Left cardiac atrium (tissue), 4 donors: ENCODE measurements around the gene TIMM8B. TPM values are rescaled to one million over a fixed set of nuclear protein-coding genes. Genes with fewer than 3 reads are reported as not detected.
A peak's percentile ranks its signal among the peaks of the same experiment; 100 is the strongest.

Experiments
- ATAC-seq, 2 donors: fragments of 200-7000 bp; cut with Tn5 transposase; one replicate each; pipeline ENCODE4 v1.9.1; 2020; ENCODE audit warnings: mild to moderate bottlenecking in 2 of 2, moderate library complexity in 2 of 2
- DNase-seq: peaks from one replicate; pipeline ENCODE4 v3.0.0-alpha.2; 2020
- intact Hi-C, 2 donors: fragments of 100-400 bp; cut with DNase I; formaldehyde crosslinking; loops; one replicate each; pipeline versions ENCODE4 v1.14.1 to v1.15.1; 2022 to 2023
- long read RNA-seq: library from polyadenylated mRNA; unstranded; transcript quantifications from one replicate; pipeline ENCODE4 v2.0.0, GENCODE V29; 2021
- total RNA-seq, 2 donors: library from RNA; stranded (reverse); fragmentation: NEBNext Ultra II Directional; extraction: Animal tissue kit (Norgen Biotek cat#: 25700); gene quantifications; one replicate each; pipeline ENCODE4 v1.2.1, GENCODE V29; 2021
- donor health status: DM: no; HTN: yes; CAD: no.
- donor health status: DM: no; HTN: yes; CAD: no; lungs with severe emphysema.
- donor health status: DM: yes; HTN: yes; CAD: no.
- donor health status: Dilated cardiomyopathy.

The TIMM8B gene
- 100 to 1,000 TPM; 103 to 105 TPM for total RNA-seq
- long read RNA-seq, partial matches to known transcripts = 0 of 4 reads
- long read RNA-seq, other reads (novel, unspliced or antisense) = 0 of 4 reads

- ATAC-seq (peak; percentile 98), DNase-seq (peak; percentile 95)
- intact Hi-C loops = no loop called here
Measured at GRCh38 chr11:112086422-112087191, at the start of gene TIMM8B, which contains the start of gene SDHD. Gene TIMM8B (minus strand): TSS chr11:112086756. CDS start chr11:112086723, 33 bp downstream. Gene SDHD (plus strand): TSS chr11:112086873. CDS start chr11:112086908, 35 bp downstream.

GRCh38 chr11:112134473-112134872 is 47.9 kb upstream of the TIMM8B start:
- no peak for DNase-seq
- intact Hi-C loops = no loop called here
- no peak for ATAC-seq

- ATAC-seq (no peak), DNase-seq (no peak)
- intact Hi-C loops = no loop called here
Measured at GRCh38 chr11:112132737-112133136, 46.2 kb upstream of the TIMM8B start.

- ATAC-seq (peak; percentile 38 to 65), DNase-seq (no peak)
- intact Hi-C loops = loop anchor here in 1 of 2 donors (5.0 kb wide), 1 partner anchor 38 kb away; the partner anchor contains the start of gene TEX12
Measured at GRCh38 chr11:112129656-112130055, 43.1 kb upstream of the TIMM8B start.

- ATAC-seq = peak; percentile 41 to 66
- DNase-seq = peak; percentile 58
- intact Hi-C loops = loop anchor here in 1 of 2 donors (5.0 kb wide), 1 partner anchor 39 kb away; the partner anchor contains the start of gene TEX12
Measured at GRCh38 chr11:112128483-112129121, 42.0 kb upstream of the TIMM8B start.

GRCh38 chr11:112127056-112127455 is 40.5 kb upstream of the TIMM8B start:
- DNase-seq = no peak
- ATAC-seq = no peak
- intact Hi-C loops = loop anchor here in 1 of 2 donors (5.0 kb wide), 1 partner anchor 40 kb away; the partner anchor contains the start of gene TEX12

- DNase-seq (no peak), ATAC-seq (no peak)
- intact Hi-C loops = no loop called here
Measured at GRCh38 chr11:112123129-112123528, 36.6 kb upstream of the TIMM8B start.

- intact Hi-C loops = no loop called here
- ATAC-seq = no peak
Measured at GRCh38 chr11:112121981-112122615, 35.5 kb upstream of the TIMM8B start.

GRCh38 chr11:112118176-112118575 is 31.6 kb upstream of the TIMM8B start:
- ATAC-seq (no peak), DNase-seq (no peak)
- intact Hi-C loops = no loop called here

More at GRCh38 chr11:112121981-112122615, 35.5 kb upstream of the TIMM8B start:
- DNase-seq = no peak

- intact Hi-C loops = no loop called here
- ATAC-seq = no peak
Measured at GRCh38 chr11:112115386-112115785, 28.8 kb upstream of the TIMM8B start.

GRCh38 chr11:112114460-112114859 is 27.9 kb upstream of the TIMM8B start:
- DNase-seq (no peak), ATAC-seq (no peak)
- intact Hi-C loops = loop anchor here in 1 of 2 donors (5.0 kb wide), 1 partner anchor 168 kb away; no protein-coding TSS in a partner anchor

More at GRCh38 chr11:112115386-112115785, 28.8 kb upstream of the TIMM8B start:
- no peak for DNase-seq

- intact Hi-C loops = loop anchor here in 1 of 2 donors (5.0 kb wide), 1 partner anchor 169 kb away; no protein-coding TSS in a partner anchor
- no peak for DNase-seq
- peak; percentile 72 to 79 for ATAC-seq
Measured at GRCh38 chr11:112113539-112114457, 27.2 kb upstream of the TIMM8B start.

- ATAC-seq = no peak
- no peak for DNase-seq
- intact Hi-C loops = no loop called here
Measured at GRCh38 chr11:112106070-112106469, 19.5 kb upstream of the TIMM8B start.

- ATAC-seq (no peak), DNase-seq (no peak)
- intact Hi-C loops = no loop called here
Measured at GRCh38 chr11:112103446-112103845, 16.9 kb upstream of the TIMM8B start.

GRCh38 chr11:112100462-112100861 is 13.9 kb upstream of the TIMM8B start:
- intact Hi-C loops = no loop called here

GRCh38 chr11:112097734-112098528 is 11.4 kb upstream of the TIMM8B start:
- intact Hi-C loops = no loop called here
- no peak for ATAC-seq
- no peak for DNase-seq

More at GRCh38 chr11:112100462-112100861, 13.9 kb upstream of the TIMM8B start:
- DNase-seq = no peak
- no peak for ATAC-seq

- ATAC-seq (no peak), DNase-seq (no peak)
- intact Hi-C loops = no loop called here
Measured at GRCh38 chr11:112096194-112096593, 9.6 kb upstream of the TIMM8B start.
